OCI-LY3 (cell line): ENCODE results near the gene TENM4.

Source experiments
- EZH2phosphoT487 ChIP-seq: fragments of 200-600 bp; shearing (Covaris generic); IDR thresholded peaks from 2 replicates; pipeline ENCODE4 v1.6.1; 2018; ENCODE audit warnings: antibody characterized with exemption, mixed run types, low read depth
- TF ChIP-seq, protein P1 (sequence below): fragments of 200-600, 300-600 bp; sonication (generic); IDR thresholded peaks from 2 replicates; pipeline ENCODE4 v1.5.1; 2014; ENCODE audit warnings: antibody characterized with exemption, low read length, low read depth

DNA sequence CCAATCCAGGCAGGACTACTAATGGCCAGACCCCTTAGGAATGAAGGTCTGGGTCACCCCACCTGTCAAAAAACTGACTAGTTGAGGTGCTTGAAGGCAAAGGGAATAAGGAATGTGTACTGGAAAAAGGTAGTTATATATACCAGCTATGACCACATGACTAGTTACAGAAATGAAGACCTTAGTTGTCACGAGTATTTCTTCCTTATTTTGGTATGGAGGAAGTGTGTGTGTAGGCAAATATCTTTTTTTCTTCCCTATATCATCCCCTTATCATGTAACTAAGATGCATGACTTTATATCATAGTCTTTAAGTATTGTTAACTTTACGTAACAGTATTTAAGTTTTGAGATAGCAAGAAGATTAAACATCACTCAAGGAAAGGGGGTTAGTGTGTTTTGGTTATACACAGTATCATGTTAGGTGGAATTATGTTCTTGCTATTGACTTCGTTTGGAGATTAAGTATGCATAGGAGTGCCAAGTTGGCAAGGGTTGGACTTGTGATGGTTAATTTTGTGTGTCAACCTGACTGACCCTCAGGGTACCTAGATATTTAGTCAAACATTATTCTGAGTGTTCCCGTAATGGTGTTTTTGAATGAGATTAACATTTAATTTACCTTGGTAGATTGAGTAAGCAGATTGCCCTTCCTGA, 828.0 kb downstream of the TENM4 start:
- TF ChIP-seq, protein P1, sequence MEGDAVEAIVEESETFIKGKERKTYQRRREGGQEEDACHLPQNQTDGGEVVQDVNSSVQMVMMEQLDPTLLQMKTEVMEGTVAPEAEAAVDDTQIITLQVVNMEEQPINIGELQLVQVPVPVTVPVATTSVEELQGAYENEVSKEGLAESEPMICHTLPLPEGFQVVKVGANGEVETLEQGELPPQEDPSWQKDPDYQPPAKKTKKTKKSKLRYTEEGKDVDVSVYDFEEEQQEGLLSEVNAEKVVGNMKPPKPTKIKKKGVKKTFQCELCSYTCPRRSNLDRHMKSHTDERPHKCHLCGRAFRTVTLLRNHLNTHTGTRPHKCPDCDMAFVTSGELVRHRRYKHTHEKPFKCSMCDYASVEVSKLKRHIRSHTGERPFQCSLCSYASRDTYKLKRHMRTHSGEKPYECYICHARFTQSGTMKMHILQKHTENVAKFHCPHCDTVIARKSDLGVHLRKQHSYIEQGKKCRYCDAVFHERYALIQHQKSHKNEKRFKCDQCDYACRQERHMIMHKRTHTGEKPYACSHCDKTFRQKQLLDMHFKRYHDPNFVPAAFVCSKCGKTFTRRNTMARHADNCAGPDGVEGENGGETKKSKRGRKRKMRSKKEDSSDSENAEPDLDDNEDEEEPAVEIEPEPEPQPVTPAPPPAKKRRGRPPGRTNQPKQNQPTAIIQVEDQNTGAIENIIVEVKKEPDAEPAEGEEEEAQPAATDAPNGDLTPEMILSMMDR: no peak
- TF ChIP-seq EZH2phosphoT487: no peak
